B cell (primary cell): ENCODE data around the gene BBIP1. TPM values are rescaled to one million over a fixed set of nuclear protein-coding genes. Genes with fewer than 3 reads are reported as not detected.

ENCODE experiments used
- ATAC-seq: fragments of 200-7000 bp; cut with Tn5 transposase; one replicate; pipeline ENCODE4 v1.10.0; 2021; ENCODE audit warnings: low read depth, mild to moderate bottlenecking, moderate number of reproducible peaks, moderate library complexity
- CTCF ChIA-PET: fragments of 350-600 bp; sonication (Branson Sonifier 250); formaldehyde crosslinking; loops from one replicate; lab custom pipeline; 2021; ENCODE audit warnings: antibody characterized with exemption, inconsistent platforms; lab: Charles Lee
- POLR2A ChIA-PET: fragments of 350-600 bp; sonication (Branson Sonifier 250); formaldehyde crosslinking; loops from one replicate; lab custom pipeline; 2021; ENCODE audit warnings: antibody characterized with exemption; lab: Charles Lee
- DNase-seq: peaks from one replicate; pipeline ENCODE4 v3.0.0; 2013
- H2AFZ ChIP-seq: 2 replicates; pipeline ENCODE4 v1.6.1; 2012; ENCODE audit warnings: mild to moderate bottlenecking, low read depth, low read length; ENCODE audit not compliant: insufficient read depth, poor library complexity, severe bottlenecking
- H3K27ac ChIP-seq, 2 donors: 1 replicate in 1 of 2; 2 replicates in 1 of 2; pipeline ENCODE4 v1.5.1; 2012 to 2013; ENCODE audit warnings: low read length in 2 of 2, mild to moderate bottlenecking in 2 of 2, moderate library complexity in 1 of 2
- H3K27me3 ChIP-seq, 4 experiments: fragments of 200-600 bp in 1 of 4; sonication (generic) in 1 of 4; replicated peaks in 1 of 4; 1 replicate in 2 of 4; 2 replicates in 2 of 4; pipeline versions ENCODE4 v1.6.1 to v1.7.0; 2013 to 2016; ENCODE audit warnings: low read length in 3 of 4, mild to moderate bottlenecking in 2 of 4, mixed read lengths in 1 of 4, moderate library complexity in 1 of 4; ENCODE audit not compliant: insufficient read depth in 4 of 4, control insufficient read depth in 3 of 4; ENCODE audit errors: control extremely low read depth in 1 of 4
- H3K36me3 ChIP-seq, 2 experiments: replicated peaks in 1 of 2; 1 replicate in 1 of 2; 2 replicates in 1 of 2; pipeline versions ENCODE4 v1.6.1 to v1.7.1; 2013; ENCODE audit warnings: low read length in 1 of 2; ENCODE audit not compliant: insufficient read depth in 2 of 2, control insufficient read depth in 1 of 2; ENCODE audit errors: control extremely low read depth in 1 of 2, extremely low read depth in 1 of 2
- H3K4me1 ChIP-seq, 2 donors: fragments of 200-600 bp in 1 of 2; sonication (generic) in 1 of 2; 1 replicate in 1 of 2; 2 replicates in 1 of 2; pipeline versions ENCODE4 v1.5.1 to v1.6.1; 2013 to 2017; ENCODE audit warnings: low read length in 2 of 2; ENCODE audit not compliant: control insufficient read depth in 2 of 2, insufficient read depth in 2 of 2
- H3K4me2 ChIP-seq: replicated peaks from 2 replicates; pipeline ENCODE3; 2012; ENCODE audit warnings: mild to moderate bottlenecking, low read depth, low read length; ENCODE audit not compliant: poor library complexity, severe bottlenecking
- H3K4me3 ChIP-seq, 5 experiments: fragments of 200-600 bp in 1 of 5; sonication (generic) in 1 of 5; 1 replicate in 3 of 5; 2 replicates in 2 of 5; pipeline versions ENCODE4 v1.5.1 to v1.7.0; 2011 to 2016; ENCODE audit warnings: low read length in 4 of 5, mild to moderate bottlenecking in 4 of 5, low read depth in 2 of 5, control low read depth in 1 of 5, moderate library complexity in 1 of 5; ENCODE audit not compliant: insufficient read depth in 1 of 5; ENCODE audit errors: control extremely low read depth in 1 of 5, extremely low read depth in 1 of 5
- H3K79me2 ChIP-seq: fragments of 200-600 bp; sonication (generic); one replicate; pipeline ENCODE4 v1.6.0; 2016; ENCODE audit warnings: low read length; ENCODE audit not compliant: control insufficient read depth, insufficient read depth
- H3K9ac ChIP-seq: fragments of 200-600 bp; sonication (generic); 2 replicates; pipeline ENCODE4 v1.6.1; 2017; ENCODE audit warnings: mild to moderate bottlenecking, low read length, moderate library complexity
- H3K9me3 ChIP-seq, 3 donors: one replicate each; pipeline versions ENCODE4 v1.6.1 to v1.7.1; 2013; ENCODE audit warnings: low read length in 2 of 3; ENCODE audit not compliant: control insufficient read depth in 2 of 3, insufficient read depth in 1 of 3; ENCODE audit errors: control extremely low read depth in 1 of 3
- H4K20me1 ChIP-seq: 2 replicates; pipeline ENCODE4 v1.6.0; 2012; ENCODE audit warnings: mild to moderate bottlenecking, low read length; ENCODE audit not compliant: insufficient read depth, control insufficient read depth, poor library complexity, severe bottlenecking
- H3K27ac Mint-ChIP-seq: one replicate; pipeline ENCODE4 v1.8.0; 2021; ENCODE audit warnings: mixed read lengths
- H3K27me3 Mint-ChIP-seq: one replicate; pipeline ENCODE4 v1.8.0; 2021; ENCODE audit warnings: mixed read lengths
- H3K4me1 Mint-ChIP-seq: one replicate; pipeline ENCODE4 v1.8.0; 2021; ENCODE audit warnings: mixed read lengths
- H3K4me3 Mint-ChIP-seq: one replicate; pipeline ENCODE4 v1.8.0; 2021; ENCODE audit warnings: mixed read lengths
- H3K9me3 Mint-ChIP-seq: one replicate; pipeline ENCODE4 v1.8.0; 2022; ENCODE audit warnings: mixed read lengths; ENCODE audit not compliant: insufficient read depth
- CTCF ChIP-seq: fragments of 200-600 bp; IDR thresholded peaks from one replicate; pipeline ENCODE4 v1.8.0; 2022; ENCODE audit warnings: antibody characterized with exemption, mild to moderate bottlenecking
- EZH2 ChIP-seq: IDR thresholded peaks from 2 replicates; pipeline ENCODE4 v1.6.1; 2012; ENCODE audit warnings: borderline replicate concordance, low read depth, mild to moderate bottlenecking, moderate library complexity, low read length; ENCODE audit not compliant: insufficient read depth, poor library complexity, severe bottlenecking
- WGBS: methylation state at CpG from one replicate; pipeline ENCODE4 v1.1.5; 2013; ENCODE audit warnings: missing lambda C conversion rate; ENCODE audit not compliant: insufficient coverage; 5-methylcytosine and 5-hydroxymethylcytosine counted together
- intact Hi-C: fragments of 100-400 bp; cut with micrococcal nuclease; formaldehyde crosslinking; loops from one replicate; pipeline ENCODE4 v1.10.0; 2022
- polyA plus RNA-seq: library from polyadenylated mRNA; depleted of rRNA; stranded (reverse); fragments of >200 nt; gene quantifications from 2 replicates; pipeline ENCODE4 v1.2.3, GENCODE V29; 2012
- total RNA-seq, 2 donors: library from RNA; stranded (reverse); fragments of 120-200 nt in 1 of 2; gene quantifications; 1 replicate in 1 of 2; 2 replicates in 1 of 2; pipeline versions ENCODE4 v1.2.3 to v1.2.4, GENCODE V29; 2013 to 2022

BBIP1 gene
- total and polyA plus RNA-seq, 2 donors (not counting 1 experiment from before 2014, with no cell fraction given), result 10.6 to 46.1 TPM

- DNase-seq, result no peak
Observed at GRCh38 chr10:110901954-110902819, 16.8 kb downstream of the BBIP1 start.

More at GRCh38 chr10:110901954-110902819, 16.8 kb downstream of the BBIP1 start:
- no peaks in the 10 kb centered on the region for H3K9me3 Mint-ChIP-seq
- H3K27ac Mint-ChIP-seq, result no peak overlapping the region
- Histone ChIP-seq H3K27ac (no peak overlapping the region), H3K27me3 (no peaks in the 10 kb centered on the region), H2AFZ (no peak overlapping the region), H3K9ac (no peak overlapping the region), H4K20me1 (peaks cover 2% of the 10 kb centered on the region), H3K4me1 (no peaks in the 10 kb centered on the region), H3K79me2 (peaks cover 2% of the 10 kb centered on the region), H3K9me3 (no peaks in the 10 kb centered on the region), H3K4me2 (no peak overlapping the region), H3K36me3 (peaks cover 13 to 42% of the 10 kb centered on the region in 2 experiments), H3K4me3 (no peak overlapping the region)
- no peak overlapping the region for H3K4me3 Mint-ChIP-seq
- WGBS, result 80% methylated on average over 1 of the region's 7 CpGs
- no peaks in the 10 kb centered on the region for H3K27me3 Mint-ChIP-seq
- ChIA-PET CTCF (interaction anchor here (0.9 to 2.9 kb wide), 6 partner anchors 8 to 20 kb away, joined by 4 to 10 read pairs (median 6); no protein-coding TSS in a partner anchor), POLR2A (no interaction called here)
- H3K4me1 Mint-ChIP-seq, result peaks cover 5% of the 10 kb centered on the region
- no peak for TF ChIP-seq CTCF
- TF ChIP-seq EZH2, result no peak
- intact Hi-C loops, result no loop called here
- ATAC-seq, result no peak
